ENCODE data around the gene DCC.

Gene DCC

GRCh38 chr18:53441761-53442414 is 1101.9 kb downstream of the DCC start:
- no peak for DNase-seq (ENCODE audit: low read depth)
- TF ChIP-seq, protein P1, sequence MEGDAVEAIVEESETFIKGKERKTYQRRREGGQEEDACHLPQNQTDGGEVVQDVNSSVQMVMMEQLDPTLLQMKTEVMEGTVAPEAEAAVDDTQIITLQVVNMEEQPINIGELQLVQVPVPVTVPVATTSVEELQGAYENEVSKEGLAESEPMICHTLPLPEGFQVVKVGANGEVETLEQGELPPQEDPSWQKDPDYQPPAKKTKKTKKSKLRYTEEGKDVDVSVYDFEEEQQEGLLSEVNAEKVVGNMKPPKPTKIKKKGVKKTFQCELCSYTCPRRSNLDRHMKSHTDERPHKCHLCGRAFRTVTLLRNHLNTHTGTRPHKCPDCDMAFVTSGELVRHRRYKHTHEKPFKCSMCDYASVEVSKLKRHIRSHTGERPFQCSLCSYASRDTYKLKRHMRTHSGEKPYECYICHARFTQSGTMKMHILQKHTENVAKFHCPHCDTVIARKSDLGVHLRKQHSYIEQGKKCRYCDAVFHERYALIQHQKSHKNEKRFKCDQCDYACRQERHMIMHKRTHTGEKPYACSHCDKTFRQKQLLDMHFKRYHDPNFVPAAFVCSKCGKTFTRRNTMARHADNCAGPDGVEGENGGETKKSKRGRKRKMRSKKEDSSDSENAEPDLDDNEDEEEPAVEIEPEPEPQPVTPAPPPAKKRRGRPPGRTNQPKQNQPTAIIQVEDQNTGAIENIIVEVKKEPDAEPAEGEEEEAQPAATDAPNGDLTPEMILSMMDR (IDR thresholded peaks at IDR 0.05; ENCODE audit: insufficient read depth, low read depth, low read length, missing control alignments), result no peak
- H3K4me3 ChIP-seq (ENCODE audit: low read depth, low read length), result no peak overlapping the region

DNA sequence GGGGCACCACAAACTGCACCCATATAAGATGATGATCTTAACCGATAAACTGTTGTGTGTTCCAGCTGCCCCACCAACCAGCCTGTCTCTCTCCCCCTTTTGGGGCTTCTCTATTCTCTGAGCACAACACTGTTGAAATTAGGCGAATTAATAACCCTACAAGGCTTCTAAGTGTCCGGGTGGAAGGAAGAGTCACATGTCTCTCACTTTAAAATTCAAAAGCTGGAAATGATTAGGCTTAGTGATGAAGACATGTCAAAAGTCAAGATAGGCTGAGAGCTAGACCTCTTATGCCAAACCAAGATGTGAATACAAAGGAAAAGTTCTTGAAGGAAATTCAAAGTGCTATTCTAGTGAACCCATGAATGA is 1102.4 kb downstream of the DCC start:
- no peak overlapping the region for H3K4me3 ChIP-seq (ENCODE audit: low read depth, low read length)
- DNase-seq (ENCODE audit: low read depth), result no peak
- TF ChIP-seq, protein P1 (IDR thresholded peaks at IDR 0.05; ENCODE audit: insufficient read depth, low read depth, low read length, missing control alignments), result no peak

- TF ChIP-seq, protein P1 (IDR thresholded peaks at IDR 0.05; ENCODE audit: insufficient read depth, low read depth, low read length, missing control alignments), result no peak
Observed at GRCh38 chr18:53443336-53443735, 1103.3 kb downstream of the DCC start.

DNA sequence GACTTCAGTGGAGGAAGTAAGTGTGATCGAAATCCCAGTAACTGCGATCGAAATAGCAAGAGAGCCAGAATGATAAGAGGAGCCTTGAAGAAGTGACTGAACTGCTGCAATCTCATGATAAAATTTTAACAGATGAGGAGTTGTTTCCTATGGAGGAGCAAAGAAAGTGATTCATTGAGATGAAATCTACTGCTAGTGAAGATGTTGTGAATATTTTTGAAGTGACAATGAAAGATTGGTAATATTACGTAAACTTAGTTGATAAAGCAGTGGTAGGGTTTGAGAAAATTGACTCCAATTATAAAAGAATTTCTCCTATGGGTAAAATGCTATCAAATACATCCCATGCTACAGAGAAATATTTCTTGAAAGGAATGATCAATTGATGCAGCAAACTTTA is 1103.8 kb downstream of the DCC start:
- no peak for DNase-seq (ENCODE audit: low read depth)
- H3K4me3 ChIP-seq (ENCODE audit: low read depth, low read length), result no peak overlapping the region
- TF ChIP-seq, protein P1 (IDR thresholded peaks at IDR 0.05; ENCODE audit: insufficient read depth, low read depth, low read length, missing control alignments), result no peak

More at GRCh38 chr18:53443336-53443735, 1103.3 kb downstream of the DCC start:
- H3K4me3 ChIP-seq (ENCODE audit: low read depth, low read length), result no peak overlapping the region
- no peak for DNase-seq (ENCODE audit: low read depth)

- H3K4me3 ChIP-seq (ENCODE audit: low read depth, low read length), result no peak overlapping the region
- no peak for DNase-seq (ENCODE audit: low read depth)
- TF ChIP-seq, protein P1 (IDR thresholded peaks at IDR 0.05; ENCODE audit: insufficient read depth, low read depth, low read length, missing control alignments), result no peak
Observed at GRCh38 chr18:53451902-53452301, 1111.9 kb downstream of the DCC start.

- DNase-seq (ENCODE audit: low read depth), result no peak
- H3K4me3 ChIP-seq (ENCODE audit: low read depth, low read length), result no peak overlapping the region
- TF ChIP-seq, protein P1 (IDR thresholded peaks at IDR 0.05; ENCODE audit: insufficient read depth, low read depth, low read length, missing control alignments), result no peak
Observed at GRCh38 chr18:53457068-53457467, 1117.1 kb downstream of the DCC start.

GRCh38 chr18:53458268-53458667 is 1118.3 kb downstream of the DCC start:
- H3K4me3 ChIP-seq (ENCODE audit: low read depth, low read length), result no peak overlapping the region
- TF ChIP-seq, protein P1 (IDR thresholded peaks at IDR 0.05; ENCODE audit: insufficient read depth, low read depth, low read length, missing control alignments), result no peak
- no peak for DNase-seq (ENCODE audit: low read depth)

Measured in GM12865 (cell line).